ENCODE data around the gene ZMIZ1.

The ZMIZ1 gene

GRCh38 chr10:79355420-79356017 lies 286.8 kb downstream of the ZMIZ1 start:
- Histone ChIP-seq H3K4me3 (ENCODE audit: low read length, poor library complexity, severe bottlenecking) (no peak overlapping the region), H3K27me3 (ENCODE audit: insufficient read depth, low read length, poor library complexity, severe bottlenecking) (no peaks in the 10 kb centered on the region), H4K20me1 (ENCODE audit: insufficient read depth, low read length, poor library complexity, severe bottlenecking) (peaks cover 54% of the 10 kb centered on the region), H3K4me2 (ENCODE audit: low read depth, low read length, poor library complexity, severe bottlenecking) (peak overlapping the region; percentile 38), H2AFZ (ENCODE audit: low read length) (no peak overlapping the region), H3K9me3 (ENCODE audit: insufficient read depth, low read depth, low read length) (no peaks in the 10 kb centered on the region), H3K79me2 (ENCODE audit: insufficient read depth, low read length) (peaks cover 52% of the 10 kb centered on the region), H3K9ac (ENCODE audit: low read depth, low read length, poor library complexity, severe bottlenecking) (no peak overlapping the region), H3F3A (ENCODE audit: low read depth) (no peaks in the 10 kb centered on the region), H3K9me2 (replicated peaks; ENCODE audit: low read depth, low read length) (no peaks in the 10 kb centered on the region), H3K36me3 (ENCODE audit: insufficient read depth, low read length) (peaks cover 56% of the 10 kb centered on the region), H3K4me1 (ENCODE audit: insufficient read depth, low read length, poor library complexity, severe bottlenecking) (peaks cover 10% of the 10 kb centered on the region)
- TF ChIP-seq CTCF (conservative IDR thresholded peaks at IDR 0.05; ENCODE audit: low read length) (no peak), EZH2phosphoT487 (IDR thresholded peaks at IDR 0.05; ENCODE audit: borderline replicate concordance) (no peak)

GRCh38 chr10:79356104-79356503 lies 287.3 kb downstream of the ZMIZ1 start:
- H3F3A ChIP-seq (ENCODE audit: low read depth), result no peaks in the 10 kb centered on the region
- H3K4me1 ChIP-seq (ENCODE audit: insufficient read depth, low read length, poor library complexity, severe bottlenecking), result peaks cover 5% of the 10 kb centered on the region
- H3K4me2 ChIP-seq (ENCODE audit: low read depth, low read length, poor library complexity, severe bottlenecking), result peak overlapping the region; percentile 38
- no peak overlapping the region for H2AFZ ChIP-seq (ENCODE audit: low read length)
- H3K27me3 ChIP-seq (ENCODE audit: insufficient read depth, low read length, poor library complexity, severe bottlenecking), result no peaks in the 10 kb centered on the region
- H3K9me2 ChIP-seq (replicated peaks; ENCODE audit: low read depth, low read length), result no peaks in the 10 kb centered on the region
- peaks cover 47% of the 10 kb centered on the region for H3K79me2 ChIP-seq (ENCODE audit: insufficient read depth, low read length)
- H3K4me3 ChIP-seq (ENCODE audit: low read length, poor library complexity, severe bottlenecking), result no peak overlapping the region
- H3K36me3 ChIP-seq (ENCODE audit: insufficient read depth, low read length), result peaks cover 51% of the 10 kb centered on the region
- H4K20me1 ChIP-seq (ENCODE audit: insufficient read depth, low read length, poor library complexity, severe bottlenecking), result peaks cover 48% of the 10 kb centered on the region
- H3K9ac ChIP-seq (ENCODE audit: low read depth, low read length, poor library complexity, severe bottlenecking), result no peak overlapping the region
- TF ChIP-seq CTCF (conservative IDR thresholded peaks at IDR 0.05; ENCODE audit: low read length), result no peak
- TF ChIP-seq EZH2phosphoT487 (IDR thresholded peaks at IDR 0.05; ENCODE audit: borderline replicate concordance), result no peak
- no peaks in the 10 kb centered on the region for H3K9me3 ChIP-seq (ENCODE audit: insufficient read depth, low read depth, low read length)

GRCh38 chr10:79357180-79357579 lies 288.4 kb downstream of the ZMIZ1 start:
- H3K9me2 ChIP-seq (replicated peaks; ENCODE audit: low read depth, low read length), result no peaks in the 10 kb centered on the region
- H3K4me3 ChIP-seq (ENCODE audit: low read length, poor library complexity, severe bottlenecking), result no peak overlapping the region
- H3K4me2 ChIP-seq (ENCODE audit: low read depth, low read length, poor library complexity, severe bottlenecking), result no peak overlapping the region
- H4K20me1 ChIP-seq (ENCODE audit: insufficient read depth, low read length, poor library complexity, severe bottlenecking), result peaks cover 37% of the 10 kb centered on the region
- peaks cover 36% of the 10 kb centered on the region for H3K79me2 ChIP-seq (ENCODE audit: insufficient read depth, low read length)
- H3F3A ChIP-seq (ENCODE audit: low read depth), result no peaks in the 10 kb centered on the region
- peaks cover 5% of the 10 kb centered on the region for H3K4me1 ChIP-seq (ENCODE audit: insufficient read depth, low read length, poor library complexity, severe bottlenecking)
- peaks cover 42% of the 10 kb centered on the region for H3K36me3 ChIP-seq (ENCODE audit: insufficient read depth, low read length)
- H3K9me3 ChIP-seq (ENCODE audit: insufficient read depth, low read depth, low read length), result no peaks in the 10 kb centered on the region
- H3K27me3 ChIP-seq (ENCODE audit: insufficient read depth, low read length, poor library complexity, severe bottlenecking), result no peaks in the 10 kb centered on the region
- TF ChIP-seq CTCF (conservative IDR thresholded peaks at IDR 0.05; ENCODE audit: low read length), result no peak
- no peak for TF ChIP-seq EZH2phosphoT487 (IDR thresholded peaks at IDR 0.05; ENCODE audit: borderline replicate concordance)
- H3K9ac ChIP-seq (ENCODE audit: low read depth, low read length, poor library complexity, severe bottlenecking), result no peak overlapping the region
- no peak overlapping the region for H2AFZ ChIP-seq (ENCODE audit: low read length)

Data from Loucy (cell line).